ENCODE results near the gene COA7.

Gene COA7

DNA sequence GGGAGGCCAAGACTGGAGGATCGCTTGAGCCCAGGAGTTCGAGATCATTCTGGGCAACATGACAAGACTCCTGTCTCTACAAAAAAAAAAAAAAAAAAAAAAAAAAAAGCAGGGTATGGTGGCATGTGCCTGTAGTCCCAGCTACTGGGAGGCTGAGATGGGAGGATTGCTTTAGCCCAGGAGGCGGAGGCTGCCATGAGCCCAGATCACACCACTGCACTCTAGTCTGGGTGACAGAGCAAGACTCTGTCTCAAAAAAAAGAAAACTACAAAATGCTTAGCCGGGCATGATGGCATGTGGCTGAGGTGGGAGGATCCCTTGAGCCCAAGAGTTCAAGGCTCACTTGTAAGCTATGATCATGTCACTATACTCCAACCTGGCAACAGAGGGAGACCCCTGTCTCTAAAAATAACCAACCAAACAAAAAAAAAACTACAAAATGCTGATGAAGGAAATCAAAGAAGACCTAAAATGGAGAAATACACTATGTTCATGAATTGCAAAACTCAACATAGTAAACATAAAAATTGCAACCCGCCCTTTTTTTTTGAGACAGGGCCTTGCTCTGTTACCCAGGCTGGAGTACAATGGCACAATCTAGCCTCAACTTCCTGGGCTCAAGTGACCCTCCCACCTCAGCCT is 44.8 kb downstream of the COA7 start:
- H3K4me1 Mint-ChIP-seq = peaks cover 15 to 52% of the 10 kb centered on the region in 2 donors
- H3K36me3 Mint-ChIP-seq = peaks cover 41 to 42% of the 10 kb centered on the region in 2 donors
- H3K27ac Mint-ChIP-seq = no peak overlapping the region
- no peak for ATAC-seq (replicated peaks)
- H3K4me3 Mint-ChIP-seq = no peak overlapping the region
- H3K9me3 Mint-ChIP-seq = peaks cover 0 to 2% of the 10 kb centered on the region in 2 donors
- DNase-seq = no peak
- H3K27me3 Mint-ChIP-seq = no peaks in the 10 kb centered on the region

DNA sequence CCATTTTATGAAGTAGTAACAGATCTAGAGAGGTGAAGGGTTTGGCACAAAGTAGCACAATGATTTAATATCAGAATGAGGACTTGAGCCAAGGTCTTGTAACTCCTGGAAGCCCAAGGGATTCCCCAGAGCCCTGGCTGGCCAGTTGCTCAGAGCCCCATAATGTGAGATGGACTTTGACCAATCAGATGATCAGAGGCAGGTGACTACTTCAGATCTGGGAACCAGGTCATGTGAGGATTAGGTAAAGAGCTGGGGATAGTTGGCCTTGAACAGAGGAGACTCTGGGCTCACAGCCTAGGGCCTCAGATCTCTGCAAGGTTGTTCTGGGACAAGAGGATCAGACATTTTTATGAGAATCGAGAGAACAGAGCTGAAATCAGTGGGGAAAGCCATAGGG is 46.2 kb downstream of the COA7 start:
- ATAC-seq (replicated peaks) (no peak), DNase-seq (no peak)
- H3K27me3 Mint-ChIP-seq = no peaks in the 10 kb centered on the region
- H3K9me3 Mint-ChIP-seq = peaks cover 0 to 2% of the 10 kb centered on the region in 2 donors
- peaks cover 19 to 43% of the 10 kb centered on the region in 2 donors for H3K4me1 Mint-ChIP-seq
- peaks cover 34 to 41% of the 10 kb centered on the region in 2 donors for H3K36me3 Mint-ChIP-seq
- H3K4me3 Mint-ChIP-seq = no peak overlapping the region
- H3K27ac Mint-ChIP-seq = peak overlapping the region; percentile 73

DNA sequence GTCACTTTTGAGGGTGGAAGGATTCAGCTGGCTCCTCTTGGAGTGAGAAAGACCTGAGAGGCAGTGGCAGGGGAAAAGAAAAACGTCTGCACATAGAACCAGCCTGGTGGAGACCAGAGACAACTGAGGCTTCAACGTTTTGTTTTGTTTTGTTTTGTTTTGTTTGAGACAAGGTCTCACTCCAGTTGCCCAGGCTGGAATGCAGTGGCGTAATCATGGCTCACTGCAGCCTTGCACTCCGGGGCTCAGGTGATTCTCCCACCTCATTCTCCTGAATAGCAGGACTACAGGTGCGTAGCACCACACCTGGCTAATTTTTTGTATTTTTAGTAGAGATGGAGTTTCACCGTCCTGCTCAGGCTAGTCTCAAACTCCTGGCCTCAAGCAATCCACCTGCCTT is 52.9 kb downstream of the COA7 start:
- DNase-seq (no peak), ATAC-seq (replicated peaks) (no peak)
- H3K27ac Mint-ChIP-seq = peak overlapping the region; percentile 88
- peaks cover 0 to 5% of the 10 kb centered on the region in 2 donors for H3K9me3 Mint-ChIP-seq
- H3K4me3 Mint-ChIP-seq = no peak overlapping the region
- peaks cover 36 to 64% of the 10 kb centered on the region in 2 donors for H3K4me1 Mint-ChIP-seq
- H3K36me3 Mint-ChIP-seq = peaks cover 36 to 55% of the 10 kb centered on the region in 2 donors
- no peaks in the 10 kb centered on the region for H3K27me3 Mint-ChIP-seq

DNA sequence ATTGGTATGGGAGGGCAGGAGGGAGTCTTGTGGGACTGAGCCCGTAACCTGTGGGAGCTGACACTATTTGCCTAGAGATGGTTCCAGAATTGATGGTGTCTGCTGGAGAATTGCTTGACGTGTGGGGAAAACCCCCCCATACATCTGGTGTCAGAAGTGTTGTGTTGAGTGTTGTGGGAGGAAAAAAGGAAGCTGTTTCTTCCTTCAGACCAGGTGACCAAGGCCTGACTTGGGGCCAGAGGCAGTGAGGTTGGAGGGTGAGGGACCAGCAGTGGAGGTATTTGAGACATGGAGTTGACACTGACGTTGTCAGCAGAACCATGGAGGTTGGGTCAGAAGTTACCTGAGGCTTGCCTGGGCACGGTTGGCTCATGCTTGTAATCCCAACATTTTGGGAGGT is 56.8 kb downstream of the COA7 start:
- ATAC-seq (replicated peaks) (peak; percentile 33 to 38), DNase-seq (peak; percentile 67)
- H3K4me3 Mint-ChIP-seq = peak overlapping the region; percentile 70 to 71
- H3K36me3 Mint-ChIP-seq = peaks cover 30 to 38% of the 10 kb centered on the region in 2 donors
- H3K4me1 Mint-ChIP-seq = peaks cover 45 to 81% of the 10 kb centered on the region in 2 donors
- H3K27ac Mint-ChIP-seq = peak overlapping the region; percentile 96
- H3K9me3 Mint-ChIP-seq = peaks cover 0 to 5% of the 10 kb centered on the region in 2 donors
- H3K27me3 Mint-ChIP-seq = no peaks in the 10 kb centered on the region

DNA sequence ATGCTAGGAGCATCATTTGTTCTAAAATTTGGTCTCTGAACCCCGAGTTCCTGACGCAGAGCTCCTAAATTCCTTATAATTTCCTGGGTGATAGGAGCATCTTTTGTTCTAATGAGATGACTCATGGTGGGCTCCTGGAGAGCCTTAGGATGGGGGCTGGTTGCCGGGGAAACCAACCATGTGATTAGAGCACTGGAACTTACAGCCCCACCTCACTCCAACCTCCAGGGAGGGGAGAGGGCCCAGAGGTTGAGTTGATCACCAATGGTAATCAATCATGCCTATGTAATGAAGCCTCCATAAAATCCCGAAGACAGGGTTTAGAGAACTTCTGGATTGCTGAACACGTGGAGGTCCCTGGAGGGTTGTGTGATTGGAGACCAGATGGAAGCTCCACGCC is 57.5 kb downstream of the COA7 start:
- ATAC-seq (replicated peaks) (no peak), DNase-seq (no peak)
- peak overlapping the region; percentile 96 for H3K27ac Mint-ChIP-seq
- H3K4me1 Mint-ChIP-seq = peaks cover 45 to 82% of the 10 kb centered on the region in 2 donors
- H3K36me3 Mint-ChIP-seq = peaks cover 30 to 36% of the 10 kb centered on the region in 2 donors
- H3K27me3 Mint-ChIP-seq = no peaks in the 10 kb centered on the region
- no peak overlapping the region for H3K4me3 Mint-ChIP-seq
- H3K9me3 Mint-ChIP-seq = peaks cover 0 to 5% of the 10 kb centered on the region in 2 donors

DNA sequence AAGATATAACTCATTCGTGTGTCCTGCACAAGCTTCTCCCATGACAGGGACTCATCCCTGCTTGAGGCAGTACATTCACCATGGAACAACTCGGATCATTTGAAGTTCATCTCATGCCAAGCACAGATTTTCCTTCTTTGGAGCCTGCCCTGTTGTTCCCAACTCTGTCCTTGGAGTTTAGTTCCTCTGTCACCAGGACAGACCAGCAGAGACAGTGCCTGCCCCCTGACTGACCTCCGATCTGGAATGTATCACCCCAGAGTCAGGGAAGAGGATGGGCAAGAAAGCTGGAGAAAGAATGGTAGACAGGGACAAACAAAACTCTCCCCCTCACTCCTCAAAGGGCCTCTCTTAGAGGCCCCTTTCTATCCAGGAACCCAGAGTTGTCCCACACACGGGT is 60.2 kb downstream of the COA7 start:
- no peak for DNase-seq
- Mint-ChIP-seq H3K4me3 (peak overlapping the region; percentile 85 to 86), H3K36me3 (peaks cover 19 to 28% of the 10 kb centered on the region in 2 donors), H3K9me3 (peaks cover 0 to 5% of the 10 kb centered on the region in 2 donors), H3K27me3 (no peaks in the 10 kb centered on the region), H3K27ac (peak overlapping the region; percentile 100), H3K4me1 (peaks cover 55 to 86% of the 10 kb centered on the region in 2 donors)
- ATAC-seq (replicated peaks) = no peak

DNA sequence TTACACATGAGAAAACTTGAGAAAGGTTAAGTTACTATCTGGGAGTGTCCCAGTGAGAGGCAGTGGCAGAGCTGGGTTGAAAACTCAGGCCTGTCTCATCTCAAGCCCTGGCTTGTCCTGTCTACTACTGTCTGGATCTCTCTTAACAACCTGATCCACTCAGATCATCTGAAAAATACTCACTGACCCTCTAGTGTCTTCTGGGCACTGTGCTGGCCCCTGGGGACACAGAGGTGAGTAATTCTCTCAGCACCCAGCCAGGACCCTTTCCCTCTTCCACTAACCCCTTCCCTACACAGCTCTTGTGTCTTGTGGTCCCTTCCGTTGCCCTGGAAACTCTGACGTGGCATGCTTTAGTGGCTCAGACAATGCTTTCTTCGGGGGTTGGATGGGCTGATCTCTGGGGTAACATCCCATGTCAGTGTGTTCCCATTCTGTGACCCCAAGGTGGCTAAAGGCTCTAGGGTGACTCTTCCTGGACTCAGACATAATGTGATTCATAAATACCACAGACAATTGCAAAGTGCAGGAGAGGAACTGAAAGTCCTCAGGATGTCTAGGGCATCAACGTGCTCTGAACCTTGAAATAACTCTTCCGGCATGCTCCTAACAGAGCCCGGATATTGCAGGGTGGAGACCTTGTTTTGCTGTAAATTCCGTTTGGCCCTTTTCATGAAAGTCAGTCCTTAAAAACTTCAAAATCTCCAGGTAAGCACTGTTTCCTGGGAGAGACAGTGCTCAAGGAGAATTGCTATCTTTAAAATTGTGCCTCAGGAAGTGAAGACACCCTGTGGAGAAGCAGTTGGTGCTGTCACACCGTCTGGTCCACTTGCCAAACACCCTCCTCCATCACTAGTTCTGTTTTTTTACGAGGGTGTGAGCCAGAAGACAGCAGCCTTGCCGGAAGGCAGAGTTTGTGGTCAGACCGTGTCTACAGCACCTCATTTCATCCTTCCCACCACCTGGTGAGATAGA is 61.1 kb downstream of the COA7 start:
- peaks cover 56 to 85% of the 10 kb centered on the region in 2 donors for H3K4me1 Mint-ChIP-seq
- peak overlapping the region; percentile 100 for H3K27ac Mint-ChIP-seq
- no peaks in the 10 kb centered on the region for H3K27me3 Mint-ChIP-seq
- ATAC-seq (replicated peaks) = peak; percentile 75 to 79
- peaks cover 0 to 5% of the 10 kb centered on the region in 2 donors for H3K9me3 Mint-ChIP-seq
- H3K4me3 Mint-ChIP-seq = peak overlapping the region; percentile 85 to 86
- DNase-seq = peak; percentile 81
- peaks cover 16 to 24% of the 10 kb centered on the region in 2 donors for H3K36me3 Mint-ChIP-seq

DNA sequence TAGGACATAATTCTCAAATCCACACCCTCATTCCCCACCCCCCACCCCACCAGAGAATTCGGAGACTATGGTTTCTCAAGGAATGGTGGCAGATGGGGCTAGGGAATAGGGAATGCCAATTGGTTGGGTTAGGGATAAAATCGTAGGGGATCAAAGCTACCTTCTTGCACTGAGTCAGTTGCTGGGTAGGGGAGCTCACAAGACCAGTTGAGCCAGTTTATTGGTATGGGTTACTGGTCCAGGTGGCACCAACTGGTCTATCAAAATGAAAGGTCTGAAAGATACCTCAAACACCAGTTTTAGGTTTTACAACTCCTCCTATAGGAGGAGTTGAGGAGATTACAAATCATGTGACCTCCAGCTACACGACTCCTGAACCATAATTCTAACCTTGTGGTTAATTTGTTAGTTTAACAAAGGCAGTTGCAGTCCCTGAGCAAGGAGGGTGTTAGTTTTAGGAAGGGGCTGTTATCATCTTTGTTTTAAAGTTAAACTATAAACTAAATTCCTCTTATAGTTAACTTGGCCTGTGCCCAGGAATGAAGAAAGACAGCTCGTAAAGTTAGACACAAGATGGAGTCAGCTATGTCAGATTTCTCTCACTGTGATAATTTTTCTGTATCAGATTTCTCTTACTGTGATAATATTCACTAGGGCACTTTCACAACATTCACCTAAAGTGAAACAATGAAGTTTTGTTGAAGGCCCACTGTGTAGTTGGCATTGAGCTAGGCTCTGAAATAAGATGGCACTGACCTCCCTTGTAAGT is 62.6 kb downstream of the COA7 start:
- Mint-ChIP-seq H3K27me3 (no peaks in the 10 kb centered on the region), H3K36me3 (peaks cover 10 to 18% of the 10 kb centered on the region in 2 donors), H3K9me3 (no peaks in the 10 kb centered on the region), H3K27ac (peak overlapping the region; percentile 92), H3K4me3 (peak overlapping the region; percentile 59 to 67), H3K4me1 (peaks cover 54 to 81% of the 10 kb centered on the region in 2 donors)
- ATAC-seq (replicated peaks) = no peak
- DNase-seq = no peak
